OCI-M1 (cell line): ENCODE data around the gene KHDC1.
A peak's percentile ranks its signal among the peaks of the same experiment; 100 is the strongest.
"Not testable (repeated sequence)": the region's sequence is repeated elsewhere in the genome, so short reads cannot be mapped to it uniquely, and the experiment has no call there.

Experiments
- DNase-seq: peaks from one replicate; lab custom pipeline; 2025; lab: John Stamatoyannopoulos, UW

Gene KHDC1

GRCh38 chr6:73250016-73250415, 13.0 kb downstream of the KHDC1 start:
- no peak for DNase-seq

DNA sequence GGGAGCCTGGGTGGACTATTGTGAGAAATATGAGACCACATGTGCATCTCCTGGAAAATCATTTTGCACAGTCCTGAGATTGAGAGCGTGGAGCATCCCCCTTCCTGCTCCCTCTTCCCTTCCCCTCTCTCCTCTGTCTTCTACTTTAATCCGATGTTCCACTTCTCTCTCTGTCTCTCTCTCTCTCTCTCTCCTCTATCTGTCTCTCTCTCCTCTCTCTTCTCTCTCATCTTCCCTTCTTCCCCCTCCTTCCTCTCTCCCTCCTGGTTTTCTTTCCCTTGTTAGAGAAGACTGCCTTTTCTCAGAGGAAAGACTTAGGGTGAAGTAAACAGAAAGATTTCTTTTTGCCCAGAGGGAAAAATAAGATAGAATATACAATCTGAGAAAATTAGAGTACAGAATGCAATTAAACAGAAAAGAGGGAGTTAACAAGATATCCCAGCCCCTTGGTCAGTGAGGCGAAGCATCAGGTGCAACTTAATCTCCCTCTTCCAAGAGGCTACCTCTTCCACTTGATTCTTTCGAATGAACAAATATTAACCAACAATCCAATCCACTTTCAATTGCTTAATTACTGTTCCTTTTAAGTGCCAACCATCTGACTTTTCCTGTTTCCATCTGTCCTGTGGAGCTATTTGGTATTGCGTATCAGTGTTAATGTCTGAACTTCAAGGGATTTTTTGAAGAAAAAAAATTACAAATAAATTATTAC, 14.6 kb downstream of the KHDC1 start:
- DNase-seq: no peak

DNA sequence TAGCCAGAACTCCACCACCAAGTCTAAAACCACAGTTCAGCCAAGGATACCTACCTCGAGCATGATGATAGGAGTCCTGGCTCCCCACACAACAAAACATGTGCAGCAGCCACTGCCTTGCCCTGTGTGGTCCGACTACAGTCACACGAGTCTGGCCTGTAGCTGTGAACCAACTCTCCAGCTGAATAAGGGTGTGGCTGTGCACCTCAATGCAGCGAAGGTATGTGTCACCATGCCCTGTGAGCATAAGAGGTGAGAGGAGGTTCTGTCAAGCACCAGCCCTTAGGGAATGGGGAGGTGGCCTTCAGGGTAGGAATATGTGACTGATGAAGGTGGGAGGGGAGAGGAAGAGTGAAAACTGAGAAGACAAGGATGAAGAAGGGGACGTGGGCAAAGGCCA, 21.0 kb downstream of the KHDC1 start:
- DNase-seq: no peak

DNA sequence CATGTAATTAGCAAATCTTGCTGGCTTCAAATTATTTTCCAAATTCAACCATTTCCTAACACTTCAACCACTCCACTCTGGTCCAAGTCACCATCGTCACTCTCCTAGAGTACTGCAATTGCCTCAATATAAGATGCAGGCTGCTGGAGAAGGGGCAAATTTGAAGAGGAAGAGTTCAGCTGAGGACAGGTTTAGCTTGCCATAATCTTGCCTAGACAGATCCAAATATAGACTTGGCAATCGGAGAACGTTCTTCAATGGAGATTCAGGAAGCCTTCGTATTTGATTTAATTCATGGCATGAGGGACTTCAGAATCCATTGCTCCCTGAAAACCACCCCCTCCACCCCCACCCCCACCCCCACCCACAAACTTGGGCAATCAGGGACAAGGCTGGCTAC, 22.3 kb downstream of the KHDC1 start:
- no peak for DNase-seq

DNA sequence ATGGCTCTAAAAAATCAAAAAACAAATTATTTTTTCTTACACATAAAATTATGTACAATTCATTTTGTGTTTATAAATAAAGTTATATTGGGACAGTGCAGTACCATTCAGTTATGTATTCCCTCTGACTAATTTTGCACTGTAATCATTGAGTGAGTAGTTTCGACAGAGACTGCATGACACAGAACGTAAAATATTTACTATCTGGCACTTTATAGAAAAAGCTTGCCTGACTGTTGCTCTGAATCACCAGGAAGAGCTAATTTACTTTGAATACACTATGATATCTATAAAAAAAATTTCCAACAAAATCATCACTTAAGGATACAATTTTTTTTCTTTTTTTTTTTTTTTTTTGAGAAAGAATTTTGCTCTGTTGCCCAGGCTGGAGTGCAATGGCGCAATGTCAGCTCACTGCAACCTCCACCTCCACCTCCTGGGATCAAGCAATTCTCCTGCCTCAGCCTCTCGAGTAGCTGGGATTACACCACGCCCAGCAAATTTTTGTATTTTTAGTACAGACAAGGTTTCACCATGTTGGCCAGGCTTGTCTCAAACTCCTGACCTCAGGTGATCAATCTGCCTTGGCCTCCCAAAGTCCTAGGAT, 26.7 kb downstream of the KHDC1 start:
- DNase-seq: no peak

GRCh38 chr6:73234733-73235132, 28.3 kb downstream of the KHDC1 start:
- no peak for DNase-seq

DNA sequence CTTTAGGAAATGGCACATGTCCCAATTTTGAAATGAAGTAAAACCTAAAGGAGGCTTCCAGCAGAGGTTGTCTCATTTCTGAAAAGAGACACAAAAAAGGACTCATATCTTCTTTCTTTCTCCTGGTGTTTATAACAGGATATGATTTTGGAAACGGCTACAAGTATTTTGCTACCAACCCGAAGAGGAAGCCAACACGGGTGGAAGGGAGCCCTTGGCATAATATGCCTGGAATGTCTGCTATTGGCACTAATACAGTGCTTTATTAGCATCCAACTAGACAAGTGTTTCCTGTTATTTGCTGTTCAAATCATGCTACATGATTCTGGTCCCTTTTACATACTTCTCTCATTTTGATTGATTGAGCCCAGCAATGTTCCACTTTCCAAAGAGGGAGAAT, 29.0 kb downstream of the KHDC1 start:
- DNase-seq: not testable (repeated sequence)

- DNase-seq: no peak
Observed at GRCh38 chr6:73233048-73233447, 29.9 kb downstream of the KHDC1 start.

- DNase-seq: peak; percentile 73
Observed at GRCh38 chr6:73231986-73232391, 31.0 kb downstream of the KHDC1 start.

DNA sequence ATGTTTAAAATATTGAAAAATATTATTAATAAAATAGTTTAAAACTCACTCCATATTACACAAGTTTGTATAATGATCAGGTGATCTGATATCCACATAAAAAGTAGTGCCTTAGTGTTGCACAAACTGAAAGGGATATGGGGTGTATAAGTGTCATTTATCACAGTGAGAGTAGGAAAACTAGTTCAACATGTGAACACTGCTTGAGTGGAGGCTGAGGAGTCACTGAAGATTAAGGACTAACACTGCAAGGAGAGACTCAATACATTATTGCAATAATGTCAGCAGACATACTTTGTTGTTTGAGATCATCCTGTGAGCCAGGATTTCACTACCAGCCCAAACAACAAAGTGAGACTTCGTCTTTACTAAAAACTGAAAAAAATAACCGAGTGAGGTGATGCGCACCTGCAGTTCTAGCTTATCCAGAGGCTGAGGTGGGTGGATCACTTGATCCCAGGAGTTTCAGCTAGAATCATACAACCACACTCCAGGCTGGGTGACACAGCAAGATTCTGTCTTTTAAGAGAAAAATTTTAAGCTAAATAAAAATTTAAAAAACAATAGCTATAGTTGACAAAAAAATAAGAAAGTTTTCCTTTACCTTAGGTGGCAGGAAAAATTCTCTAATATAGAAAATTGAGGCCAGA, 35.3 kb downstream of the KHDC1 start:
- no peak for DNase-seq

- no peak for DNase-seq
Observed at GRCh38 chr6:73225396-73225795, 37.6 kb downstream of the KHDC1 start, which contains the start of gene KHDC1L. Gene KHDC1L (minus strand): TSS chr6:73225496. CDS start chr6:73225408, 88 bp downstream.

DNA sequence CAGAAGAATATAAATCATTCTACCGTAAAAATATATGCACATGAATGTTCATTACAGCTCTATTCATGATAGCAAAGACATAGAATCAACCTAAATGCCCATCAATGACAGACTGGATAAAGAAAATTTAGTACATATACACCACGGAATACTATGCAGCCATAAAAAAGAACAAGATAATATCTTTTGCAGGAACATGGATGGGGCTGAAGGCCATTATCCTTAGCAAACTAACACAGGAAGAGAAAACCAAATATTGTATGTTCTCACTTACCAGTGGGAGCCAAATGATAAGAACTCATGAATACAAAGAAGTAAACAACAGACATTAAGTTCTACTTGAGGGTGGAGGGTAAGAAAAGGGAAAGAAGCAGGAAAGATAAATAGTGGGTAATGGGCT, 46.1 kb downstream of the KHDC1 start:
- no peak for DNase-seq

DNA sequence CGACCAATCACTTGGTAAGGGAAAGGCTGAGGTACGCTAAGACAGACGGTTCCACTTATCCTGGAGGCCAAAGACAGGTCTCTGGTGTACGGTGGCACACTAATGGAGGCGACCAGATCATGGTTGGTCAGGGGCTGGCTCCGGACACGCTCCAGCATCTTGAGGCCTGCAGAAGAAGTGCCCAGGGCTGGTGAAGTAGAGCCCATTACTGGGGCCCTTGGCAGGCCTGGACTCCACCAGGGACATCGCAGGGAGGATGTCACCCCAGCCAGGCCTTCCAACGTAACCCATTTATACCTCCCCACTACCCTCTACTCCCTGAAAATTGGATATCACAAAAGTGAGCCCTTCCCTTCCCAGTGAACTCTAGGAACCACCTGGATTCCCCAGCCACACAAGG, 53.9 kb downstream of the KHDC1 start:
- DNase-seq: no peak

- DNase-seq: no peak
Observed at GRCh38 chr6:73207221-73207837, 55.7 kb downstream of the KHDC1 start.

DNA sequence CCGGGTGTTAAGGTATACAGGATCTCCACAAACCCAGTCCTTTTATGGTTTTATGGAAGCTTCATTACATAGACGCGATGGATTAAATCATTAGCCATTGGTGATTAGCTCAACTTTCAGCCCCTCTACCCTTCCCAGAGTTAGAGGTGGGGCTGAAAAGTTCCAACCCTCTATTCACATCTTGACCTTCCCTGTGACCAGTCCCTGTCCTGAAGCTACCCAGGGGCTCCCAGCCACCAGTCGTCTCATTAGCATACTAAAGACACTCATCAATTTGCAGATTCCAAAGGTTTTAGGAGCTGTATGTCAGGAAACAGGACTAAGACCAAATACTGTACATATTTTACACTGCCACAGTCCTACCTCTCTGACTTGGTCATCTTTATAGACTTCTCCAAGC, 58.7 kb downstream of the KHDC1 start:
- DNase-seq: no peak

DNA sequence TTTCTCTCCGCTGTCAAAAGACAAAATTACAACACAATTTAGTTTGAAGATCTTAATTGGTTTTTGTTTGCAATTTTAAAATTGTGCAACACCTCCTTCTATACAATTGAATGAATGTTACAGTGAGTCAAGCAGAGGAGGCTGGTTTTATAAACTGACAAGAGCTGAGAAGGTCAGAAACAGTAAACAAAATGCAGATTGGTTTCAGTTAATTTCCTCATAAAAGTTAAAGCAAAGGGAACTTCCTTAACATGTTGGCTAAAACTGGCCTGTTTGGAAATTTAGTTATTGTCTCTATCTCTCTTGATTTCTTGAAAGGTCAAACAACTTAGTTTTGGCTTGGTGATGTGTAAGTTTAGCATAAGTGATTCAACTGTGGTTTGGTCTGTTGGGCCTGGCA, 59.9 kb downstream of the KHDC1 start:
- DNase-seq: no peak

- DNase-seq: no peak
Observed at GRCh38 chr6:73200735-73201134, 62.3 kb downstream of the KHDC1 start.

- DNase-seq: no peak
Observed at GRCh38 chr6:73200247-73200646, 62.7 kb downstream of the KHDC1 start.

- DNase-seq: no peak
Observed at GRCh38 chr6:73194744-73195143, 68.3 kb downstream of the KHDC1 start.

- not testable (repeated sequence) for DNase-seq
Observed at GRCh38 chr6:73193302-73193701, 69.7 kb downstream of the KHDC1 start.
